Measurements from ENCODE around the gene HAX1.
"Not testable (repeated sequence)": the region's sequence is repeated elsewhere in the genome, so short reads cannot be mapped to it uniquely, and the experiment has no call there.

Gene HAX1

DNA sequence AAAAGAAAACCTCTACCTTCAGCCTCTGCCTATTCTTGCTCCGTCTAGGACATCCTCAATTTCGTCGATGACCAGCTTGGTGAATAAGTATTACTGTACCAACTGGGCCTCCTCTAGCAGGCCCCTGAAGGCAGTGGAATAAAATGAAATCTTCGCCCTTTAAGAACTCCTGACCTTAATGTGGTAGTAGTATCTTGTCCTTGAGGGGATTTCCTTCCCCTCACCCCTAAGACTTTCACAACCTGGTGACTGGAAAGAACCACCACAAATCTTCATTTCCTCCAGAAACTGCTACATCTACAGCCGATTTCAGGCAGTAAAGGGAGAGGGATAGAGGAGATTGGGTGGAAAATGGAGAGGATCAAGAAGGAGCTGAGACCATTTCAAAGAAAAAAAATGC lies 1.6 kb upstream of the HAX1 start:
- TF ChIP-seq, protein P1, sequence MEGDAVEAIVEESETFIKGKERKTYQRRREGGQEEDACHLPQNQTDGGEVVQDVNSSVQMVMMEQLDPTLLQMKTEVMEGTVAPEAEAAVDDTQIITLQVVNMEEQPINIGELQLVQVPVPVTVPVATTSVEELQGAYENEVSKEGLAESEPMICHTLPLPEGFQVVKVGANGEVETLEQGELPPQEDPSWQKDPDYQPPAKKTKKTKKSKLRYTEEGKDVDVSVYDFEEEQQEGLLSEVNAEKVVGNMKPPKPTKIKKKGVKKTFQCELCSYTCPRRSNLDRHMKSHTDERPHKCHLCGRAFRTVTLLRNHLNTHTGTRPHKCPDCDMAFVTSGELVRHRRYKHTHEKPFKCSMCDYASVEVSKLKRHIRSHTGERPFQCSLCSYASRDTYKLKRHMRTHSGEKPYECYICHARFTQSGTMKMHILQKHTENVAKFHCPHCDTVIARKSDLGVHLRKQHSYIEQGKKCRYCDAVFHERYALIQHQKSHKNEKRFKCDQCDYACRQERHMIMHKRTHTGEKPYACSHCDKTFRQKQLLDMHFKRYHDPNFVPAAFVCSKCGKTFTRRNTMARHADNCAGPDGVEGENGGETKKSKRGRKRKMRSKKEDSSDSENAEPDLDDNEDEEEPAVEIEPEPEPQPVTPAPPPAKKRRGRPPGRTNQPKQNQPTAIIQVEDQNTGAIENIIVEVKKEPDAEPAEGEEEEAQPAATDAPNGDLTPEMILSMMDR (IDR thresholded peaks at IDR 0.05; ENCODE audit: borderline replicate concordance, control extremely low read depth, extremely low read depth, insufficient read depth, missing control alignments), result no peak
- in situ Hi-C loops (cut with MboI; ENCODE audit: low sequenced_read_pairs, unreplicated experiment), result no loop called here
- DNase-seq (ENCODE audit: low spot score), result peak; percentile 45

- in situ Hi-C loops (cut with MboI; ENCODE audit: low sequenced_read_pairs, unreplicated experiment), result no loop called here
- TF ChIP-seq, protein P1 (IDR thresholded peaks at IDR 0.05; ENCODE audit: borderline replicate concordance, control extremely low read depth, extremely low read depth, insufficient read depth, missing control alignments), result no peak
- no peak for DNase-seq (ENCODE audit: low spot score)
Observed at GRCh38 chr1:154272999-154273563, 652 bp downstream of the HAX1 start.

DNA sequence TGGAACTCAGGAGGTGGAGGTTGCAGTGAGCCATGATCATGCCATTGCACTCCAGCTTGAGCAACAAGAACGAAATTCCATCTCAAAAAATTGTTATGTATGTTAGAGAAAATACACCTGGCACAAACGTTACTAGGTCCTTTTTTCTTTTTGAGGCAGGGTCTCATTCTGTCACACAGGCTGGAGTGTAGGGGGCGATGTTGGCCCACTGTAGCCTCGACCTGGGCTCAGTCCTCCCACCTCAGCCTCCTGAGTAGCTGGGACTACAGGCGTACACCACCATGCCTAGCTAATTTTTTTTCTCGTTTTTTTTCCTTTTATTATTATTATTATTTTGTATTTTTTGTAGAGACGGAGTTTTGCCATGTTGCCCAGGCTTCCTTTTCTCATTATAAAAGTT lies 4.4 kb downstream of the HAX1 start:
- TF ChIP-seq, protein P1 (IDR thresholded peaks at IDR 0.05; ENCODE audit: borderline replicate concordance, control extremely low read depth, extremely low read depth, insufficient read depth, missing control alignments), result peak; percentile 20
- DNase-seq (ENCODE audit: low spot score), result no peak
- in situ Hi-C loops (cut with MboI; ENCODE audit: low sequenced_read_pairs, unreplicated experiment), result no loop called here

DNA sequence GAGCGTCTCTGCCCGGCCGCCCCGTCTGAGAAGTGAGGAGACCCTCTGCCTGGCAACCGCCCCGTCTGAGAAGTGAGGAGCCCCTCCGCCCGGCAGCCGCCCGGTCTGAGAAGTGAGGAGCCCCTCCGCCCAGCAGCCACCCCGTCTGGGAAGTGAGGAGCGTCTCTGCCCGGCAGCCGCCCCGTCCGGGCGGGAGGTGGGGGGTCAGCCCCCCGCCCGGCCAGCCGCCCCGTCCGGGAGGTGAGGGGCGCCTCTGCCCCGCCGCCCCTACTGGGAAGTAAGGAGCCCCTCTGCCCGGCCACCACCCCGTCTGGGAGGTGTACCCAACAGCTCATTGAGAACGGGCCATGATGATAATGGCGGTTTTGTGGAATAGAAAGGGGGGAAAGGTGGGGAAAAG lies 15.2 kb downstream of the HAX1 start:
- in situ Hi-C loops (cut with MboI; ENCODE audit: low sequenced_read_pairs, unreplicated experiment); DNase-seq (ENCODE audit: low spot score): not testable (repeated sequence)

- TF ChIP-seq, protein P1 (IDR thresholded peaks at IDR 0.05; ENCODE audit: borderline replicate concordance, control extremely low read depth, extremely low read depth, insufficient read depth, missing control alignments), result no peak
- no peak for DNase-seq (ENCODE audit: low spot score)
- in situ Hi-C loops (cut with MboI; ENCODE audit: low sequenced_read_pairs, unreplicated experiment), result no loop called here
Observed at GRCh38 chr1:154288661-154289060, 16.2 kb downstream of the HAX1 start.

DNA sequence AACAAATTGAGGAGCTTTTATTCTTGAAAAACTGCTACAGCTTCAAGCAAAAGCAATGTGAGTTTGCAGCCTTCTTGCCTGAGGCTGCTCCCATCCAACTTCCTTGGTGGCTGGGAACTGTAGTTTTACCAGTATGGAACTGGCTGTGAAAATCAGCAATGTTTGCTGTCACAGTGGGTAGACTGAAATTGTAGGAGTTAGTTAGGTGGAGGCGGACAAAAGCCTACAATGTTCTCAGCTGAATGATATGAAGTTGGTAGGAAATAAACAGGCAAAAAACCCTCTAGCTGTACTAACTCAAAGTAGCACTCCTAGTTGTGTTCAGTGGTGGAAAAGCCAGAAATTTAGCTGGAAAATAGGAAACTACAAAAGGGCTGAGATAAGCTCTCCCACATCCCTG lies 18.5 kb downstream of the HAX1 start:
- DNase-seq (ENCODE audit: low spot score), result no peak
- in situ Hi-C loops (cut with MboI; ENCODE audit: low sequenced_read_pairs, unreplicated experiment), result no loop called here
- TF ChIP-seq, protein P1 (IDR thresholded peaks at IDR 0.05; ENCODE audit: borderline replicate concordance, control extremely low read depth, extremely low read depth, insufficient read depth, missing control alignments), result no peak

DNA sequence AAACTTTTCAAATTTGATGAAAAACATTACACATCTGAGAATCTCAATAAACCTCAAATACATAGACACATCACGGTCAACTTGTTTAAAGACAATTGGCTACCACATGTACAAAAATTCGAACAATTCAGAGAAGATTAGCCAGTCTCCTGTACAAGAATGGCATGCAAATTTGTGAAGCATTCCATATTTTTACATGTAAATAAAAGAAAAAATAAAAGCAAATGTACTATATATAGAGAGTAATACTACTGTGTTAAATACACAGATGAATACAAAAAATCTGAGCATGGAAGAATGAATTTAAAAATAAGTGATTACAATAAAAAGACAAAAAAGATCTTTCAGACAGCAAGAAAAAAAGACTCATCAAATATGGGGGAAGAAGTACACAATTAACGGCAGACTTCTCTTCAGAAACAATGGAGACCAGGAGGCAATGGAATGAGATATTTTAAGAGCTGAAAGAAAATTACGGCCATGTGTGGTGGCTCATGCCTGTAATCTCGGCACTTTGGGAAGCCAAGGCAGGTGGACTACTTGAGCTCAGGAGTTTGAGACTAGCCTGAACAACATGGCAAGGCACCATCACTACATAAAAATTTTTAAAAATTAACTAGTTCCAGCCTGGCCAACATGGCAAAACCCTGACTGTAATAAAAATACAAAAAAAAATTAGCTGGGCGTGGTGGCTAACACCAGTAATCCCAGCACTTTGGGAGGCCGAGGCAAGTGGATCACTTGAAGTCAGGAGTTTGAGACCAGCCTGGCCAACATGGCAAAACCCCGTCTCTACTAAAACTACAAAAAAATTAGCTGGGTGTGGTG lies 23.2 kb downstream of the HAX1 start:
- TF ChIP-seq, protein P1 (IDR thresholded peaks at IDR 0.05; ENCODE audit: borderline replicate concordance, control extremely low read depth, extremely low read depth, insufficient read depth, missing control alignments), result no peak
- in situ Hi-C loops (cut with MboI; ENCODE audit: low sequenced_read_pairs, unreplicated experiment), result no loop called here
- no peak for DNase-seq (ENCODE audit: low spot score)
